ENCODE measurements around the gene CACNA2D3. TPM values are rescaled to one million over a fixed set of nuclear protein-coding genes. Genes with fewer than 3 reads are reported as not detected.

Gene CACNA2D3
- total RNA-seq, 6 donors from 2014 or later: 2.9 to 16.8 (median 4.9) TPM

- Histone ChIP-seq H3K4me3 (no peak overlapping the region), H3K4me1 (no peaks in the 10 kb centered on the region), H3K36me3 (no peaks in the 10 kb centered on the region), H3K27me3 (no peaks in the 10 kb centered on the region), H3K27ac (no peak overlapping the region), H3K9me3 (no peaks in the 10 kb centered on the region)
- no peak for TF ChIP-seq POLR2A (IDR thresholded peaks at IDR 0.05)
- TF ChIP-seq, protein P1, sequence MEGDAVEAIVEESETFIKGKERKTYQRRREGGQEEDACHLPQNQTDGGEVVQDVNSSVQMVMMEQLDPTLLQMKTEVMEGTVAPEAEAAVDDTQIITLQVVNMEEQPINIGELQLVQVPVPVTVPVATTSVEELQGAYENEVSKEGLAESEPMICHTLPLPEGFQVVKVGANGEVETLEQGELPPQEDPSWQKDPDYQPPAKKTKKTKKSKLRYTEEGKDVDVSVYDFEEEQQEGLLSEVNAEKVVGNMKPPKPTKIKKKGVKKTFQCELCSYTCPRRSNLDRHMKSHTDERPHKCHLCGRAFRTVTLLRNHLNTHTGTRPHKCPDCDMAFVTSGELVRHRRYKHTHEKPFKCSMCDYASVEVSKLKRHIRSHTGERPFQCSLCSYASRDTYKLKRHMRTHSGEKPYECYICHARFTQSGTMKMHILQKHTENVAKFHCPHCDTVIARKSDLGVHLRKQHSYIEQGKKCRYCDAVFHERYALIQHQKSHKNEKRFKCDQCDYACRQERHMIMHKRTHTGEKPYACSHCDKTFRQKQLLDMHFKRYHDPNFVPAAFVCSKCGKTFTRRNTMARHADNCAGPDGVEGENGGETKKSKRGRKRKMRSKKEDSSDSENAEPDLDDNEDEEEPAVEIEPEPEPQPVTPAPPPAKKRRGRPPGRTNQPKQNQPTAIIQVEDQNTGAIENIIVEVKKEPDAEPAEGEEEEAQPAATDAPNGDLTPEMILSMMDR (IDR thresholded peaks at IDR 0.05): no peak
- TF ChIP-seq POLR2AphosphoS5 (IDR thresholded peaks at IDR 0.05): no peak
- TF ChIP-seq EP300 (IDR thresholded peaks at IDR 0.05): no peak
- no peak for ATAC-seq (ENCODE audit: low FRiP score in 2 of 2)
- DNase-seq: no peak
- 83 to 85% methylated on average over 4 of the region's 4 CpGs for WGBS, 2 donors
Measured at GRCh38 chr3:54191220-54191619, 68.9 kb downstream of the CACNA2D3 start.

- ATAC-seq (ENCODE audit: low FRiP score in 2 of 2) (no peak), DNase-seq (no peak)
- 13 to 15% methylated on average over 1 of the region's 1 CpG for WGBS, 2 donors
- Histone ChIP-seq H3K4me3 (no peak overlapping the region), H3K27me3 (no peaks in the 10 kb centered on the region), H3K9me3 (no peaks in the 10 kb centered on the region), H3K4me1 (no peaks in the 10 kb centered on the region), H3K27ac (no peak overlapping the region), H3K36me3 (no peaks in the 10 kb centered on the region)
- TF ChIP-seq, protein P1 (IDR thresholded peaks at IDR 0.05): no peak
- TF ChIP-seq EP300 (IDR thresholded peaks at IDR 0.05): no peak
- no peak for TF ChIP-seq POLR2AphosphoS5 (IDR thresholded peaks at IDR 0.05)
- no peak for TF ChIP-seq POLR2A (IDR thresholded peaks at IDR 0.05)
Measured at GRCh38 chr3:54192026-54192425, 69.7 kb downstream of the CACNA2D3 start.

DNA sequence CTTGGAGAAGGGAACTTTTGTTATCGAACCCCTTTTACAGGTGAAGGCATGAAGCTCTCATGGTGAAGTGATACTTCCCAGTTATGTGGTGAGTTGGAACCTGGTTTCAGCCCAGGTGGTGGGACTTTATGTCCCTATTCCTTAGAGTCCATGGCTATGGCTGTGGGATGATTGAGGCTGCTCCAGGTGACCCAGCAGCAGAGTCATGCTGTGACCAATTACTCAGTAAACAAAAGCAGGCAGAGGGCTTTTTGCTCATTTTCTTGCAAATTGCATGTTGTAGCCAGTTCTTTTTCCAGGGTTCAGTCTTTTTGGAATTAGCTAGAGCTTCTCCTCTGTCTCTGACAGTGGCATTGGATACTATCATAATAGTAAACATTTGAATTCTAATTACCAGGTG, 70.7 kb downstream of the CACNA2D3 start:
- 84 to 100% methylated on average over 1 of the region's 1 CpG for WGBS, 2 donors

GRCh38 chr3:54196360-54196991, 74.1 kb downstream of the CACNA2D3 start:
- ATAC-seq (ENCODE audit: low FRiP score in 2 of 2): no peak
- WGBS, 2 donors: 72 to 73% methylated on average over 9 of the region's 9 CpGs
- Histone ChIP-seq H3K36me3 (no peaks in the 10 kb centered on the region), H3K9me3 (no peaks in the 10 kb centered on the region), H3K27me3 (no peaks in the 10 kb centered on the region), H3K27ac (no peak overlapping the region), H3K4me1 (no peaks in the 10 kb centered on the region), H3K4me3 (no peak overlapping the region)
- DNase-seq: no peak
- no peak for TF ChIP-seq POLR2A (IDR thresholded peaks at IDR 0.05)
- no peak for TF ChIP-seq POLR2AphosphoS5 (IDR thresholded peaks at IDR 0.05)
- no peak for TF ChIP-seq EP300 (IDR thresholded peaks at IDR 0.05)
- TF ChIP-seq, protein P1 (IDR thresholded peaks at IDR 0.05): no peak

More for the DNA sequence above, 70.7 kb downstream of the CACNA2D3 start:
- H3K4me1 ChIP-seq: no peaks in the 10 kb centered on the region
- TF ChIP-seq POLR2A (IDR thresholded peaks at IDR 0.05) (no peak), EP300 (IDR thresholded peaks at IDR 0.05) (no peak), POLR2AphosphoS5 (IDR thresholded peaks at IDR 0.05) (no peak)
- TF ChIP-seq, protein P1 (IDR thresholded peaks at IDR 0.05): no peak
- H3K4me3 ChIP-seq: no peak overlapping the region
- H3K27ac ChIP-seq: no peak overlapping the region
- H3K36me3 ChIP-seq: no peaks in the 10 kb centered on the region
- ATAC-seq (ENCODE audit: low FRiP score in 2 of 2): no peak
- DNase-seq: no peak
- H3K27me3 ChIP-seq: no peaks in the 10 kb centered on the region
- no peaks in the 10 kb centered on the region for H3K9me3 ChIP-seq

GRCh38 chr3:54197509-54197908, 75.2 kb downstream of the CACNA2D3 start:
- no peak for DNase-seq
- ATAC-seq (ENCODE audit: low FRiP score in 2 of 2): no peak
- Histone ChIP-seq H3K27ac (no peak overlapping the region), H3K4me1 (no peaks in the 10 kb centered on the region), H3K9me3 (no peaks in the 10 kb centered on the region), H3K4me3 (no peak overlapping the region), H3K27me3 (no peaks in the 10 kb centered on the region), H3K36me3 (no peaks in the 10 kb centered on the region)
- 50 to 51% methylated on average over 6 of the region's 6 CpGs for WGBS, 2 donors
- TF ChIP-seq POLR2AphosphoS5 (IDR thresholded peaks at IDR 0.05) (no peak), EP300 (IDR thresholded peaks at IDR 0.05) (no peak), POLR2A (IDR thresholded peaks at IDR 0.05) (no peak)
- TF ChIP-seq, protein P1 (IDR thresholded peaks at IDR 0.05): no peak

All from upper lobe of left lung (tissue), 6 donors.